OCI-LY7 (cell line): Measurements from ENCODE around the gene SAMD10. TPM values are rescaled to one million over a fixed set of nuclear protein-coding genes. Genes with fewer than 3 reads are reported as not detected.
A peak's percentile ranks its signal among the peaks of the same experiment; 100 is the strongest.

Source experiments
- BruUV-seq: library from RNA; stranded (reverse); fragments of 400-500 nt; replicated peaks from 2 replicates; lab custom pipeline; 2021; lab: Mats Ljungman, UMichigan
- CTCF ChIA-PET: fragments of 300-600 bp; sonication (Branson Sonifier 250); formaldehyde crosslinking; loops from one replicate; lab custom pipeline; 2022; ENCODE audit warnings: antibody characterized with exemption; ENCODE audit not compliant: unreplicated experiment; lab: Charles Lee
- POLR2A ChIA-PET: fragments of 300-600 bp; sonication (Branson Sonifier 250); formaldehyde crosslinking; loops from one replicate; lab custom pipeline; 2022; ENCODE audit warnings: antibody characterized with exemption; lab: Charles Lee
- DNase-seq: peaks from one replicate; pipeline ENCODE4 v3.0.0-alpha.2; 2015; ENCODE audit warnings: low spot score
- H2AFZ ChIP-seq: fragments of 200-600 bp; sonication (generic), shearing (Covaris generic); 2 replicates; pipeline ENCODE4 v1.6.1; 2014; ENCODE audit warnings: mild to moderate bottlenecking, antibody characterized with exemption, low read length, moderate library complexity
- H3K27ac ChIP-seq: fragments of 200-600 bp; sonication (generic); 2 replicates; pipeline ENCODE4 v1.5.1; 2014; ENCODE audit warnings: mixed run types, low read depth, mild to moderate bottlenecking, moderate library complexity, low read length, inconsistent platforms; ENCODE audit not compliant: poor library complexity, severe bottlenecking
- H3K36me3 ChIP-seq: fragments of 200-600 bp; sonication (generic); 2 replicates; pipeline ENCODE4 v1.6.1; 2014; ENCODE audit warnings: mild to moderate bottlenecking, antibody characterized with exemption, low read length, moderate library complexity, mixed read lengths; ENCODE audit not compliant: insufficient read depth
- H3K4me1 ChIP-seq: fragments of 200-600 bp; sonication (generic); 2 replicates; pipeline ENCODE4 v1.5.1; 2014; ENCODE audit warnings: mild to moderate bottlenecking, low read length; ENCODE audit not compliant: insufficient read depth, poor library complexity, severe bottlenecking
- H3K4me2 ChIP-seq: fragments of 200-600 bp; sonication (generic); 2 replicates; pipeline ENCODE4 v1.6.1; 2014; ENCODE audit warnings: mild to moderate bottlenecking, low read length
- H3K4me3 ChIP-seq: fragments of 200-600 bp; sonication (generic); 2 replicates; pipeline ENCODE4 v1.5.1; 2014; ENCODE audit warnings: mild to moderate bottlenecking, low read depth, low read length; ENCODE audit not compliant: poor library complexity, severe bottlenecking
- H3K79me2 ChIP-seq: fragments of 200-600 bp; sonication (generic); 2 replicates; pipeline ENCODE4 v1.6.1; 2016; ENCODE audit warnings: low read depth, mild to moderate bottlenecking, low read length, moderate library complexity, mixed read lengths; ENCODE audit not compliant: insufficient read depth
- H3K9me2 ChIP-seq: fragments of 200-600 bp; sonication (generic); 2 replicates; pipeline ENCODE4 v1.6.1; 2016; ENCODE audit warnings: mild to moderate bottlenecking, low read length, mixed read lengths; ENCODE audit not compliant: insufficient read depth
- H3K9me3 ChIP-seq: fragments of 200-600 bp; sonication (generic); 2 replicates; pipeline ENCODE4 v1.6.1; 2014; ENCODE audit warnings: mild to moderate bottlenecking, mixed run types, low read length, mixed read lengths
- H4K20me1 ChIP-seq: fragments of 200-600 bp; sonication (generic); 2 replicates; pipeline ENCODE4 v1.6.1; 2014; ENCODE audit warnings: mild to moderate bottlenecking, antibody characterized with exemption, low read length, moderate library complexity, mixed read lengths; ENCODE audit not compliant: insufficient read depth
- CTCF ChIP-seq: fragments of 200-600 bp; sonication (generic); conservative IDR thresholded peaks from 2 replicates; pipeline ENCODE4 v1.5.1; 2014; ENCODE audit warnings: mild to moderate bottlenecking, antibody characterized with exemption, low read length, moderate library complexity, mixed read lengths
- EZH2phosphoT487 ChIP-seq: fragments of 200-600 bp; sonication (generic); IDR thresholded peaks from 2 replicates; pipeline ENCODE4 v1.6.1; 2018; ENCODE audit warnings: low read depth, borderline replicate concordance, mild to moderate bottlenecking, mixed run types, antibody characterized with exemption, low read length, moderate library complexity, mixed read lengths
- intact Hi-C: fragments of 100-400 bp; cut with micrococcal nuclease; formaldehyde crosslinking; loops from one replicate; pipeline ENCODE4 v1.10.0; 2022; ENCODE audit not compliant: unreplicated experiment
- total RNA-seq, 2 experiments: library from RNA; depleted of rRNA in 1 of 2; stranded (reverse); fragments of >200 nt in 1 of 2; shearing (Covaris generic) in 1 of 2; gene quantifications; 2 replicates each; pipeline ENCODE4 v1.2.3, GENCODE V29; 2014 to 2022

The SAMD10 gene
- total RNA-seq, 2 experiments from 2014 or later, result 11.9 to 12.0 TPM

GRCh38 chr20:63973636-63974401 lies 5.6 kb downstream of the SAMD10 start:
- no peak overlapping the region for H3K4me3 ChIP-seq
- no peaks in the 10 kb centered on the region for H4K20me1 ChIP-seq
- POLR2A ChIA-PET, result no interaction called here
- H3K4me2 ChIP-seq, result no peak overlapping the region; the same call in 1 of the 2 replicates
- no peak overlapping the region for H3K27ac ChIP-seq
- intact Hi-C loops, result loop anchor here (2.0 to 10.0 kb wide), 4 partner anchors 107 to 435 kb away; partner anchors contain the start of genes GMEB2 and TPD52L2
- no peak overlapping the region for H2AFZ ChIP-seq
- CTCF ChIA-PET, result interaction anchor here (0.7 kb wide), 1 partner anchor 229 kb away, joined by 6 read pairs; no protein-coding TSS in a partner anchor
- no peaks in the 10 kb centered on the region for H3K79me2 ChIP-seq
- peak; percentile 97 for TF ChIP-seq CTCF
- no peak for TF ChIP-seq EZH2phosphoT487
- peak; percentile 81 for DNase-seq
- H3K4me1 ChIP-seq, result peaks cover 32% of the 10 kb centered on the region
- H3K9me2 ChIP-seq, result no peaks in the 10 kb centered on the region
- BruUV-seq, result no TSS peak
- peaks cover 5% of the 10 kb centered on the region; the same call in 1 of the 2 replicates for H3K36me3 ChIP-seq
- no peaks in the 10 kb centered on the region for H3K9me3 ChIP-seq

GRCh38 chr20:63973160-63973479 lies 6.3 kb downstream of the SAMD10 start:
- H3K4me1 ChIP-seq, result peaks cover 30% of the 10 kb centered on the region

More at GRCh38 chr20:63973160-63973479, 6.3 kb downstream of the SAMD10 start:
- Histone ChIP-seq H3K4me3 (no peak overlapping the region), H3K9me2 (no peaks in the 10 kb centered on the region), H2AFZ (no peak overlapping the region), H3K9me3 (no peaks in the 10 kb centered on the region), H4K20me1 (no peaks in the 10 kb centered on the region), H3K36me3 (peaks cover 5% of the 10 kb centered on the region; the same call in 1 of the 2 replicates), H3K4me2 (no peak overlapping the region), H3K79me2 (no peaks in the 10 kb centered on the region), H3K27ac (no peak overlapping the region)
- CTCF ChIA-PET, result interaction anchor here (0.7 kb wide), 1 partner anchor 229 kb away, joined by 6 read pairs; no protein-coding TSS in a partner anchor
- intact Hi-C loops, result loop anchor here (2.0 to 10.0 kb wide), 3 partner anchors 106 to 434 kb away; partner anchors contain the start of genes GMEB2 and TPD52L2
- POLR2A ChIA-PET, result no interaction called here
- no TSS peak for BruUV-seq
- no peak for TF ChIP-seq EZH2phosphoT487
- no peak for TF ChIP-seq CTCF
- no peak for DNase-seq
